Lower leg skin (tissue), 3 donors: ENCODE results near the gene PAFAH1B1.

Experiments
- POLR2A ChIP-seq, 2 donors: fragments of 450-650 bp; IDR thresholded peaks; one replicate each; pipeline ENCODE4 v1.6.1; 2016 to 2017; ENCODE audit warnings: antibody characterized with exemption in 2 of 2, mild to moderate bottlenecking in 1 of 2, moderate library complexity in 1 of 2
- TF ChIP-seq, protein P1 (sequence below), 3 donors: fragments of 450-650 bp; IDR thresholded peaks; one replicate each; pipeline ENCODE4 v1.5.1; 2016; ENCODE audit warnings: antibody characterized with exemption in 3 of 3, mild to moderate bottlenecking in 3 of 3, moderate library complexity in 2 of 3

DNA sequence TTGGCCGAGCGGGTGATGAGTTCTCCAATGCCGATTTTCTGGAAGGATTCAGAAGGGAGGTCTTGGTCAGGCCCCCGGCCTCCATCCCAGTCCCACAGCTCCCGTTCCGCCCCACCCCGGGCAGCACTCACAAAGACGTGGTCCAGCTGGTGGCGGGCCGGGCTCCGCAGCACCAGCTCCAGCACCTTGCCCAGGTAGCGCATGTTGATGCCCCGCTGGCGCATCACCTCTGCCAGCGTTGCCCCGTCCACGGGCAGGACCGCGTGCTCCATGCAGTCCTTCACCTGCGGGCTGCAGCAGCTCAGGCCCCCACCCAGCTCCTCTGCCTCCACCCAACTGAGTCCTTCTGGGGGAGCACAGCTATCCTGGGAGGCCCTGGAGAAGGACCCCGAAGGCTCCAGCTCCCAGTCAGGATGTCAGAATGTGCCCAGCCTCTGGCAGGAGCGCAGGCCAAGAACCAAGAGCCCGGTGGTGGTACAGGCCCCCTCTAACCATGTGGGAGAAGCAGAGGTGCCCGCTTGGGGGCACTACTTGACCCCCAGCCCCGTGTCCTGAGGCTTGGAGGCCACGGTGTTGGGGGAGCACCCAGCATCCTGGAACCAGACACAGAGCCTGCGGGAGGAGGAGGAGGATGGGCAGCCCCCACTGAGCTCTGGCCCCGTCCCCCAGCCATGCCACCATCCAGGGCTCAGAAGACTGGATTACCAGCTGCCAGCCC is 101.9 kb downstream of the PAFAH1B1 start:
- TF ChIP-seq, protein P1, sequence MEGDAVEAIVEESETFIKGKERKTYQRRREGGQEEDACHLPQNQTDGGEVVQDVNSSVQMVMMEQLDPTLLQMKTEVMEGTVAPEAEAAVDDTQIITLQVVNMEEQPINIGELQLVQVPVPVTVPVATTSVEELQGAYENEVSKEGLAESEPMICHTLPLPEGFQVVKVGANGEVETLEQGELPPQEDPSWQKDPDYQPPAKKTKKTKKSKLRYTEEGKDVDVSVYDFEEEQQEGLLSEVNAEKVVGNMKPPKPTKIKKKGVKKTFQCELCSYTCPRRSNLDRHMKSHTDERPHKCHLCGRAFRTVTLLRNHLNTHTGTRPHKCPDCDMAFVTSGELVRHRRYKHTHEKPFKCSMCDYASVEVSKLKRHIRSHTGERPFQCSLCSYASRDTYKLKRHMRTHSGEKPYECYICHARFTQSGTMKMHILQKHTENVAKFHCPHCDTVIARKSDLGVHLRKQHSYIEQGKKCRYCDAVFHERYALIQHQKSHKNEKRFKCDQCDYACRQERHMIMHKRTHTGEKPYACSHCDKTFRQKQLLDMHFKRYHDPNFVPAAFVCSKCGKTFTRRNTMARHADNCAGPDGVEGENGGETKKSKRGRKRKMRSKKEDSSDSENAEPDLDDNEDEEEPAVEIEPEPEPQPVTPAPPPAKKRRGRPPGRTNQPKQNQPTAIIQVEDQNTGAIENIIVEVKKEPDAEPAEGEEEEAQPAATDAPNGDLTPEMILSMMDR (IDR thresholded peaks at IDR 0.05) = no peak
- TF ChIP-seq POLR2A (IDR thresholded peaks at IDR 0.05) = no peak
